ENCODE data around the gene GARRE1.

DNA sequence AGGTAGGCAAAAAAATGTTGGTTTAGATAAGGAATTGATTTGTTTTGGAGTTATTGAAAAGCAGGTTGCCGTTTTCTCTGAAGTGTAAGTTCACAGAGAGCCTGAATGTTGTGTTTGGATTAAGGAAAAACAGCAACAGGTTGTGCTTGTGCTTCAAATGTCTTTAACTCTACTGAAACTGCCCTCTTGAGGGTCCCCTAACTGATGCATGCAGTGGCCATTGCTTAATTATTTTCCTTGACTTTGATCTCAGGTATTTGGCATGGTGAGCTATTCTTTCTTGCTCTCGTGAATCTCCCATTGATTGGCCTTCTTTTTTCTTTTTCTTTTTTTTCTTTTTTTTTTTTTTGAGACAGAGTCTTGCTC, 3.2 kb downstream of the GARRE1 start:
- TF ChIP-seq CTCF (IDR thresholded peaks at IDR 0.05) (no peak), POLR2A (IDR thresholded peaks at IDR 0.05) (no peak)

Data from heart left ventricle (tissue), 13 donors.